GM21390 (cell line): Measurements from ENCODE around the gene SHH.

Experiments used
- ATAC-seq: cut with Tn5 transposase; IDR thresholded peaks from one replicate; pipeline ENCODE4 v1.9.1; 2021; ENCODE audit not compliant: unreplicated experiment

SHH gene

GRCh38 chr7:155807065-155807671, 5.1 kb downstream of the SHH start:
- ATAC-seq: no peak

- no peak for ATAC-seq
These were observed 6.0 kb downstream of the SHH start for GRCh38 chr7:155806096-155806871.

- no peak for ATAC-seq
These were observed 6.5 kb downstream of the SHH start for GRCh38 chr7:155805826-155806095.

- ATAC-seq: peak; percentile 53
These were observed 7.1 kb downstream of the SHH start for GRCh38 chr7:155804897-155805825.

GRCh38 chr7:155804431-155804831, 7.8 kb downstream of the SHH start:
- no peak for ATAC-seq

- ATAC-seq: no peak
These were observed 8.6 kb downstream of the SHH start for GRCh38 chr7:155803418-155804376.

GRCh38 chr7:155802906-155803417, 9.3 kb downstream of the SHH start:
- ATAC-seq: no peak

GRCh38 chr7:155802291-155802690, 10.0 kb downstream of the SHH start:
- no peak for ATAC-seq

GRCh38 chr7:155800741-155801267, 11.5 kb downstream of the SHH start:
- no peak for ATAC-seq

GRCh38 chr7:155800301-155800700, 12.0 kb downstream of the SHH start:
- no peak for ATAC-seq

- ATAC-seq: no peak
These were observed 12.7 kb downstream of the SHH start for GRCh38 chr7:155799514-155799913.

- ATAC-seq: no peak
These were observed 13.4 kb downstream of the SHH start for GRCh38 chr7:155798673-155799439.

- peak; percentile 20 for ATAC-seq
These were observed 14.7 kb downstream of the SHH start for GRCh38 chr7:155797262-155798250.

GRCh38 chr7:155796381-155797261, 15.6 kb downstream of the SHH start:
- ATAC-seq: peak; percentile 82

- no peak for ATAC-seq
These were observed 16.3 kb downstream of the SHH start for GRCh38 chr7:155795951-155796350.

GRCh38 chr7:155795401-155795800, 16.9 kb downstream of the SHH start:
- no peak for ATAC-seq

GRCh38 chr7:155794196-155794595, 18.1 kb downstream of the SHH start:
- no peak for ATAC-seq
